Nephron progenitor cell (in vitro differentiated cells): Measurements from ENCODE around the gene CNTN2.

Experiments used
- DNase-seq: peaks from one replicate; pipeline ENCODE4 v3.0.0; 2021
- H3K27ac Mint-ChIP-seq: 2 replicates; pipeline ENCODE4 v1.8.0; 2021; ENCODE audit warnings: mild to moderate bottlenecking, moderate library complexity, mixed read lengths
- H3K27me3 Mint-ChIP-seq: 2 replicates; pipeline ENCODE4 v1.8.0; 2021; ENCODE audit warnings: mild to moderate bottlenecking, low read depth, mixed read lengths; ENCODE audit not compliant: poor library complexity
- H3K36me3 Mint-ChIP-seq: 2 replicates; pipeline ENCODE4 v1.8.0; 2021; ENCODE audit warnings: low read depth, mixed read lengths
- H3K4me1 Mint-ChIP-seq: 2 replicates; pipeline ENCODE4 v1.8.0; 2021; ENCODE audit warnings: mixed read lengths
- H3K4me3 Mint-ChIP-seq: 2 replicates; pipeline ENCODE4 v1.8.0; 2021; ENCODE audit warnings: mild to moderate bottlenecking, moderate library complexity, mixed read lengths
- H3K9me3 Mint-ChIP-seq: 2 replicates; pipeline ENCODE4 v1.8.0; 2021; ENCODE audit warnings: mild to moderate bottlenecking, moderate library complexity, mixed read lengths
- TF ChIP-seq, protein P1 (sequence below): fragments of 200-600 bp; sonication (generic); IDR thresholded peaks from 2 replicates; pipeline ENCODE4 v1.5.0; 2021; ENCODE audit warnings: antibody characterized with exemption

The CNTN2 gene

DNA sequence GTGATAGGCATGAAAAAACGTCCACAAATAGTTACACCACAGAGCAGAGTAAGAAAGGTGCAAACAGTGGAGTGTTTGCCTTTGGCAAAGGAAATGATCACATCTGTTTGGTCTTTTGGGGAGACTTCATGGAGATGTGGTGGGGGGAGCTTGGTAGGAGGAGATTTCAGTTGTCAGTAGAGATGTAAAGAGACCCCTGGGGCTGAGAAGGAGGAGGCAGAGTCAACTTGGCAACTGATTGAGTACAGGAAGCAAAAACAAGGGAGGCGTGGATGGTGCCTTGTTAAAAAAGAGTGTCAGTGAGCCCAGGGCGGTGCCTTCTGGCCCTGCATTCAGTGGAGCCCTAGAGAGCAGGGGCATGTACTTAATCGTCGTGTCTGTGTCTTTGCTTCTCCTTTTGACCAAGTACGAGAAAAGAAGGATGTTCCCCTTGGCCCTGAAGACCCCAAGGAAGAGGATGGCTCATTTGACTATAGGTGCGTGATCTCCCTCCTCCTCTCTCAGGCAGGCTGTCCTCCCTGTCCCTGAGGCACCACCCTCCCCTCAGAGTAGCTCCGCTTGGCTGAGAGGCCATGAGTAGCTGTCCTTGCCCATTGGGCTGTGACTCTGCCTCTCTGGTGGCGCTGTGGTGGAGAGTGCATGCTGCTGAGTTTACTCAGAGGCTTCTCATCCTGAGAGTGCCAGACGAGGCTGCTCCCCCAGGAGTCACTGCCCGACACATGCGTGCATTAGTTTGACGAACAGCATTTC, 30.4 kb upstream of the CNTN2 start:
- Mint-ChIP-seq H3K27me3 (peaks cover 39% of the 10 kb centered on the region), H3K36me3 (no peaks in the 10 kb centered on the region)

DNA sequence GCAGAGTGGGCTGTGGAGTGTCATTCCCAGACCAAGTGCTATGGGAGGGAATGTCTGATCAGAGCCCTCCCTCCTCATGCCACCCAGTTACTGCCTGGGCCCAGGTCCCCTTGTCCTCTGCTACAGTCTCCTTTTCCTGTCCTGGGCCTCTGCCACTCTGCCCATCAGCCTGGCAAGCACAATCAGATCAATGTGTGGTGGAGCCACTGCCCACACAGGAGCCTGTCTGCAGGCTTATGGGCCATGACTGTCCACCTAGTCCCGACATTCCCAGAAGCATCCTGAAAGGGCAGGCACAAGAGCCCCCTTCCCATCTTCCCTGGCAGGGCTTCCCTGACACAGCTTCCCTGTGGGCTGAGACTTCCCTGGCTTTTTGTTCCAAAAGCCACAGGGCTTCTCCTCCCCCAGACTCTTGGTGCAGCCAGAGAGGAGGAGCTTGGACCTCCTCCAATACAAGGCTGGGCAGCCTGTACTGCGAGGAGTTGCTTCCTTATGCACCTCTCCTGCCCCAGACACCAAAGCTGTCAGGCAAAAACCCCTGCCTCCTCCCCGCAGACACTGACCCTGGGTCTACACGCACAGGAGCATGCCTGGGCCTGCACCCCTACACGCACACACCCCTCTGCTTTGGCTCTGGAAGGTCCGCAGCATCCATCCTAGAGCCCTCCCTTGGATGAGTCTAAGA, 29.2 kb upstream of the CNTN2 start:
- no peaks in the 10 kb centered on the region for H3K9me3 Mint-ChIP-seq
- no peak overlapping the region for H3K27ac Mint-ChIP-seq
- TF ChIP-seq, protein P1, sequence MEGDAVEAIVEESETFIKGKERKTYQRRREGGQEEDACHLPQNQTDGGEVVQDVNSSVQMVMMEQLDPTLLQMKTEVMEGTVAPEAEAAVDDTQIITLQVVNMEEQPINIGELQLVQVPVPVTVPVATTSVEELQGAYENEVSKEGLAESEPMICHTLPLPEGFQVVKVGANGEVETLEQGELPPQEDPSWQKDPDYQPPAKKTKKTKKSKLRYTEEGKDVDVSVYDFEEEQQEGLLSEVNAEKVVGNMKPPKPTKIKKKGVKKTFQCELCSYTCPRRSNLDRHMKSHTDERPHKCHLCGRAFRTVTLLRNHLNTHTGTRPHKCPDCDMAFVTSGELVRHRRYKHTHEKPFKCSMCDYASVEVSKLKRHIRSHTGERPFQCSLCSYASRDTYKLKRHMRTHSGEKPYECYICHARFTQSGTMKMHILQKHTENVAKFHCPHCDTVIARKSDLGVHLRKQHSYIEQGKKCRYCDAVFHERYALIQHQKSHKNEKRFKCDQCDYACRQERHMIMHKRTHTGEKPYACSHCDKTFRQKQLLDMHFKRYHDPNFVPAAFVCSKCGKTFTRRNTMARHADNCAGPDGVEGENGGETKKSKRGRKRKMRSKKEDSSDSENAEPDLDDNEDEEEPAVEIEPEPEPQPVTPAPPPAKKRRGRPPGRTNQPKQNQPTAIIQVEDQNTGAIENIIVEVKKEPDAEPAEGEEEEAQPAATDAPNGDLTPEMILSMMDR = no peak
- H3K4me1 Mint-ChIP-seq = peaks cover 53% of the 10 kb centered on the region
- H3K27me3 Mint-ChIP-seq = peaks cover 47% of the 10 kb centered on the region
- H3K36me3 Mint-ChIP-seq = no peaks in the 10 kb centered on the region
- peak overlapping the region; percentile 36 for H3K4me3 Mint-ChIP-seq
- DNase-seq = no peak

More for the DNA sequence above, 30.4 kb upstream of the CNTN2 start:
- Mint-ChIP-seq H3K27ac (no peak overlapping the region), H3K4me1 (peaks cover 53% of the 10 kb centered on the region), H3K4me3 (no peak overlapping the region), H3K9me3 (no peaks in the 10 kb centered on the region)
- DNase-seq = peak; percentile 38
- TF ChIP-seq, protein P1 = no peak

DNA sequence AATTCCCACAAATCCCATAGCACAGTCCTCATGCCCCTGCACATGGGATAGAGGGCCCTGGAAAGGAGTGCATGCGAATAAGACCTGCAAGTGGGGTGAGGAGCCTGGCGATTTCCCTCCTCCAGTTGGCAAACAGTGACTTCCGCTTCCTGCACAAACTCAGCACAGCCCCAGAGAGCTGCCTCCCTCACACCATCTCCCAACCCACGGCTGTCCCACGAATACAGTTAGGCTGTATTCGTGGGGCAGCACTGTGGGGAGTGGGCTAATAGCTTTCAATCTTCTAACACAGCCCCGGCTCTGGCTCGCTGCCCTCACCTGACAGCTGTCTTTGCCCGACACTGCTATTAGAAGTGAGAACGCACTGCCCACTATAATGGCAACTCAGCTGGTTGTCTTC, 28.2 kb upstream of the CNTN2 start:
- H3K9me3 Mint-ChIP-seq = no peaks in the 10 kb centered on the region
- H3K4me1 Mint-ChIP-seq = peaks cover 46% of the 10 kb centered on the region
- H3K27me3 Mint-ChIP-seq = peaks cover 47% of the 10 kb centered on the region
- H3K27ac Mint-ChIP-seq = no peak overlapping the region
- no peak overlapping the region for H3K4me3 Mint-ChIP-seq
- no peak for DNase-seq
- TF ChIP-seq, protein P1 = no peak
- H3K36me3 Mint-ChIP-seq = no peaks in the 10 kb centered on the region

DNA sequence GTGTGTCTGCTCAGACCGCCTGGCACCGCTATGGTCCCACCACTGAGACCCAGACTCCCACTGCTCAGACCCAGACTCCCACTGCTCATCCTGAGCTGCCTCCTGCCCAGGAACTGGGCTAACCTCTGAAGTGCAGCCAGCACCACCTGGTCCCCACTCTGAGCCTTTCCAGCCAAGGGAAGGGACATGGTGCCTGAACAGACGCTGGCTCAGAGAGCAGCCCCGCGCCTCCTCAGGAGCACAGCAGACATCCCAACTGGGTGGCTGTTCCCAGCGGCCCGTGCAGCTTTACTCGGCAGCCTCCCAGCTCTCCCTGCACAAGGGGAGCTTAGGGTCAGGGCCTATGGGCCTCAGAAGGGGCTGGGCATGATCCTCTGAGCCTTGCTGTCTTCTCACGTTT, 27.8 kb upstream of the CNTN2 start:
- no peaks in the 10 kb centered on the region for H3K36me3 Mint-ChIP-seq
- H3K27me3 Mint-ChIP-seq = peaks cover 50% of the 10 kb centered on the region
- no peak overlapping the region for H3K4me3 Mint-ChIP-seq
- no peak overlapping the region for H3K27ac Mint-ChIP-seq
- TF ChIP-seq, protein P1 = no peak
- H3K9me3 Mint-ChIP-seq = no peaks in the 10 kb centered on the region
- DNase-seq = no peak
- peaks cover 43% of the 10 kb centered on the region for H3K4me1 Mint-ChIP-seq

DNA sequence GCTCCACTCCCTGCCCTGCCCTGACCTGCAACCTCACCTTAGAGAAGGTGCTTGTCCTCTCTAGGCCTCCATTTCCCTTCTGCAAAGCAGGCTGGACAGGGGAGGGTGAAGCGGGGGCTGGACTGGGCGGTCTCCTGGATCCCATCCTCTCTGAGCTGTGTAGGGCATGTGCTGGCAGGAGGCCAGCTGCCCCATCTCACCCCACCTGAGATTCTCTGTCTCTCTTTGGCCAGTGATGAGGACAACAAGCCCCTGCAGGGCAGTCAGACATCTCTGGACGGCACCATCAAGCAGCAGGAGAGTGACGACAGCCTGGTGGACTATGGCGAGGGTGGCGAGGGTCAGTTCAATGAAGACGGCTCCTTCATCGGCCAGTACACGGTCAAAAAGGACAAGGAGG, 26.9 kb upstream of the CNTN2 start:
- H3K4me3 Mint-ChIP-seq = no peak overlapping the region
- H3K36me3 Mint-ChIP-seq = no peaks in the 10 kb centered on the region
- H3K4me1 Mint-ChIP-seq = peaks cover 41% of the 10 kb centered on the region
- TF ChIP-seq, protein P1 = no peak
- no peak overlapping the region for H3K27ac Mint-ChIP-seq
- no peak for DNase-seq
- no peaks in the 10 kb centered on the region for H3K9me3 Mint-ChIP-seq
- peaks cover 57% of the 10 kb centered on the region for H3K27me3 Mint-ChIP-seq
